PC-3 (cell line): ENCODE data around the gene GABRB3.

Source experiments
- CTCF ChIP-seq: fragments of 300-600 bp; sonication (generic); conservative IDR thresholded peaks from 2 replicates; pipeline ENCODE4 v1.5.1; 2017; ENCODE audit warnings: antibody characterized with exemption, low read depth, mild to moderate bottlenecking, low read length
- EZH2phosphoT487 ChIP-seq: fragments of 300-600 bp; sonication (generic); IDR thresholded peaks from 2 replicates; pipeline ENCODE4 v1.6.1; 2018; ENCODE audit warnings: mild to moderate bottlenecking, antibody characterized with exemption, low read length, borderline replicate concordance

- TF ChIP-seq CTCF = no peak
- TF ChIP-seq EZH2phosphoT487 = no peak
Observed at GRCh38 chr15:26729030-26729429, 43.8 kb downstream of the GABRB3 start.
